Right forelimb (tissue), 1 donor: ENCODE data around the gene POR.

Source experiments
- DNase-seq: peaks from one replicate; pipeline ENCODE4 v3.0.0-alpha.2; 2018

POR gene

DNA sequence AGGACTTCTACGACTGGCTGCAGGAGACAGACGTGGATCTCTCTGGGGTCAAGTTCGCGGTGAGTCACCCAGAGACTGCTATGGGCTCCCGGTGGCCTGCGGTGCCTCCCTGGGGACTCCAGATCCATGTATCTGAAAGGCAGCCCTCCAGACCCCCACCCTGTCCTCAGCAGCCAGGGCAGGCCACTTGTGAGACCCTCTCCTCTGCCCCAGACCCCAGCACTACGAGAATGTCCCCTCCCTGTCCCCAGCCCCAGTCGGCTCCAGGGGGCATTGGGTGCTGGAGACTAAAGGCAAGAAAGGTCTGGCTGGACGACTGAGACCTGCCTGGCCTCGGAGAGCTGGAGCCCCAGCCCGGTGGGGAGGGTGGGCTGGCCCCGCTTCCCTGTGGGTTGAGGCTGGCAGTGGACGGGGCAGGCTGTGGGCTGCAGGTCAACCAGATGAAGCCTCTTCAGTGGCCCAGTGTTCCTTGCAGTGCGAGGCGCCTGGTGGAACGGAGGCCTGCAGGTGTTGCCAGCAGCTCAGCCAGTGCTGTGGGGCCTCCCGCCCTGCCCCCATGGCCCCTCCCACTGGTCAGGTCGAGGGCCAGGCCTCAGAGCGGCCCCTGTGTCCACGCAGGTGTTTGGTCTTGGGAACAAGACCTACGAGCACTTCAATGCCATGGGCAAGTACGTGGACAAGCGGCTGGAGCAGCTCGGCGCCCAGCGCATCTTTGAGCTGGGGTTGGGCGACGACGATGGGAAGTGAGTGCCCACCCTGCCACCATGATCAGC, 65.7 kb downstream of the POR start:
- DNase-seq: no peak

GRCh38 chr7:75981203-75981452, 66.2 kb downstream of the POR start:
- DNase-seq: no peak

GRCh38 chr7:75981453-75982305, 66.7 kb downstream of the POR start:
- no peak for DNase-seq

GRCh38 chr7:75982306-75983064, 67.5 kb downstream of the POR start:
- no peak for DNase-seq

GRCh38 chr7:75983471-75984129, 68.6 kb downstream of the POR start:
- DNase-seq: no peak

- peak; percentile 42 for DNase-seq
Measured at GRCh38 chr7:75984130-75985008, 69.4 kb downstream of the POR start.

- peak; percentile 45 for DNase-seq
Measured at GRCh38 chr7:75985009-75985517, 70.1 kb downstream of the POR start.

GRCh38 chr7:75985518-75986146, 70.7 kb downstream of the POR start:
- peak; percentile 44 for DNase-seq

- peak; percentile 34 for DNase-seq
Measured at GRCh38 chr7:75986147-75986781, 71.3 kb downstream of the POR start.

GRCh38 chr7:75987026-75987804, 72.3 kb downstream of the POR start:
- peak; percentile 37 for DNase-seq

- DNase-seq: peak; percentile 12
Measured at GRCh38 chr7:75987805-75988567, 73.0 kb downstream of the POR start.

DNA sequence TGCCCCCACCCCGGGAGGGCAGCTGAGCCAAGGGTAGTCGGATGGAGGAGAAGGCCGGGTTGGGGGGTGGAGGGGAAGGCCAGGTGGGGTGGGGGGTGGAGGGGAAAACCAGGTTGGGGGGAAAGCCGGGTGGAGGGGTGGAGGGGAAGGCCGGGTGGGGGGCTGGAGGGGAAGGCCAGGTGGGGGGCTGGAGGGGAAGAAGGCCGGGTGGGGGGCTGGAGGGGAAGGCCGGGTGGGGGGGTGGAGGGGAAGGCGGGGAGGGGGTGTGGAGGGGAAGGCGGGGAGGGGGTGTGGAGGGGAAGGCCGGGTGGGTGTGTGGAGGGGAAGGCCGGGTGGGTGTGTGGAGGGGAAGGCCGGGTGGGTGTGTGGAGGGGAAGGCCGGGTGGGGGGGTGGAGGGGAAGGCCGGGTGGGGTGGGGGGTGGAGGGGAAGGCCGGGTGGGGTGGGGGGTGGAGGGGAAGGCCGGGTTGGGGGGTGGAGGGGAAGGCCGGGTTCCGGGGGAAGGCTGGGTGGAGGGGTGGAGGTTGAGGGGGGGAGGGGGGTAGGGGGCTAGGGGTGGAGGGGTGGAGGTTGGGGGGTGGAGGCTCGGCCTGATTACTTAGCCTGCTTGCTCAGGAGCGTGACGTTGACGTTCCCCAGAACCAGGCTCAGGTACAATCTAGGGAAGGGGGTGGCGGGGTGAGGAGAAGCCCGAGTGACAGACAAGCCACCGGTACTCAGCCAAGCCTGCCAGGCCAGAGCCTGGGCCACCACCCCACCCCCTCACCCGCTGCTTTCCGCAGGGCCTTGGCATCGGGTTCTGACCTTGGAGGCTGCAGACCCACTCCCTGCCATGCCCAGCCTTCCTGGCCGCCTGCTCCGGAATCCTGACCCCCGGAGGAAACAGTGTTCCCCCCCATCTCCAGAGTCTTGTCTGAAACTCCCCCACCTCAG, 73.9 kb downstream of the POR start:
- DNase-seq: peak; percentile 40

GRCh38 chr7:75989500-75990388, 74.8 kb downstream of the POR start:
- DNase-seq: peak; percentile 65

DNA sequence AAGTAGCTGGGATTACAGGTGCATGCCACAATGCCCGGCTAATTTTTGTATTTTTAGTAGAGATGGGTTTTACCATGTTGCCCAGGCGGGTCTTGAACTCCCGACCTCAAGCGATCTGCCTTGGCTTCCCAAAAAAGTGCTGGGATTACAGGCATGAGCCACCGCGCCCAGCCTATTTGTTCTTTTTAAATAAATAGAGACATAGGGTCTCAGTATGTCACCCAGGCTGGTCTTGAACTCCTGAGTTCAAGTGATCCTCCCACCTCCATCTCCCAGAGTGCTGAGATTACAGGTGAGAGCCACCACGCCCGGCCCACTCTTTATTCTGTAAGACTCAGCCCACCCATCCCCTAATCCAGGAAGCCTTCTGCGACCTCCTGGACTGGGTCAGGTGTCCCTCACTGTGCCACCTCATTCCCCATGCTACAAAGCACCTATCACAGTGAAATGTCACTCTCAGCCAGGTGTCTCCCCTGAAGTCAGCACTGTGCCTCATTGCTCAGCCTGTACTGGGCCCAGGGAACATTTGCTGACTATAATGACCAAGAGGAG, 76.7 kb downstream of the POR start:
- DNase-seq: peak; percentile 34

DNA sequence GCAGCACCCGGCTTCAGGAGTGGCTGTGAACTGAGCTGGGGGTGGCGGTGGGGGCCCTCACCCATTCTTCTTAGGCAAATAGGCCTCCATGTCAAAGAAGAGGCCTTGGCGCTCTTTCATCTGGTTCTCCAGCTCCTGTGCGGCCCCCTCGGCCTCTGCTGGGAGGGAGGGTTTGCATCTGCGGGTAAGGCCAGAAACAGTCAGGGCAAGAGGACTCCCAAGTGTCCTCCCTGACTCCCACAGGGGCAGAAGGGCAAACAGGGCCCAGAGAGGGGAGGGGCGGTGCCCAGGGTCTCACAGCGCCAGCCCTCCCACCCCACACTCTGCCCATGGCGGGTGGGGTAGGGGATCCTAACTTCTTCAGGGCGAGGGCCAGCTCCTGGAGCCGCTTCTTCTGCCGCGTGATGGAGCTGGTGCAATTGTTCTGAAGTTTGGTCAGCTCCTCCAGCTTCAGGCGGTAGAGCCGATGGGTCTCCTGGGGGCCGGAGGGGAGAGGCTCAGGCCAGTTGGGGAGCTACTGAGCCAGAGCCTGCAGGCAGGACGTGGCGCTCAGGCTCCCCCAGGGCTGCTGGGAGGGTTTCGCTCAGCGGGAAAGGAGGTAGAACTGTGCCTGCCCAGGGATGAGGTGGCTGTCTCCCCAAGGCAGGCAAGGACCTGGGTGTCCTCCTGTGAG, 77.3 kb downstream of the POR start:
- peak; percentile 35 for DNase-seq
